Activated T-cell treated with anti-CD3 and anti-CD28 coated beads, Interleukin-2, amount 50 U/mL, for 4 hours (primary cell): Measurements from ENCODE around the gene ATRX. TPM values are rescaled to one million over a fixed set of nuclear protein-coding genes. Genes with fewer than 3 reads are reported as not detected.
"Not testable (repeated sequence)": the region's sequence is repeated elsewhere in the genome, so short reads cannot be mapped to it uniquely, and the experiment has no call there.

ENCODE experiments used
- ATAC-seq, 2 donors: fragments of 200-7000 bp; cut with Tn5 transposase; one replicate each; pipeline ENCODE4 v1.10.0; 2021
- DNase-seq: peaks from one replicate; pipeline ENCODE4 v3.0.0-alpha.2; 2020
- H3K27me3 Mint-ChIP-seq: one replicate; pipeline ENCODE4 v1.8.0; 2021; ENCODE audit warnings: low read depth, mixed read lengths
- H3K36me3 Mint-ChIP-seq: one replicate; pipeline ENCODE4 v1.8.0; 2022; ENCODE audit warnings: mixed read lengths; ENCODE audit not compliant: insufficient read depth
- H3K4me1 Mint-ChIP-seq: one replicate; pipeline ENCODE4 v1.8.0; 2021; ENCODE audit warnings: low read depth, mixed read lengths
- H3K4me3 Mint-ChIP-seq: one replicate; pipeline ENCODE4 v1.8.0; 2021; ENCODE audit warnings: mild to moderate bottlenecking, moderate library complexity, mixed read lengths
- H3K9me3 Mint-ChIP-seq: one replicate; pipeline ENCODE4 v1.8.0; 2021; ENCODE audit warnings: mixed read lengths
- total RNA-seq, 3 donors: library from RNA; stranded (reverse); gene quantifications; one replicate each; pipeline ENCODE4 v1.2.1, GENCODE V29; 2021

Gene ATRX
- total RNA-seq, 3 donors from 2014 or later, result 43.9 to 49.2 (median 45.2) TPM

DNA sequence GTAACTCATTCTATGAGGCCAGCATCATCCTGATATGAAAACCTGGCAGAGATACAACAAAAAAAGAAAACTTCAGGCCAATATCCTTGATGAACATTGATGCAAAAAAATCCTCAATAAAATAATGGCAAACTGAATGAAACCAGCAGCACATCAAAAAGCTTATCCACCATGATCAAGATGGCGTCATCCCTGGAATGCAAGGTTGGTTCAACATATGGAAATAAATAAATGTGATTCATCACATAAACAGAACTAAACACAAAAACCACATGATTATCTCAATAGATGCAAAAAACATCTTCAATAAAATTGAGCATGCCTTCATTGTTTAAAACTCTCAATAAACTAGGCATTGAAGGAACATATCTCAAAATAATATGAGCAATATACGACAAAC lies 254.8 kb downstream of the ATRX start:
- not testable (repeated sequence) for H3K9me3 Mint-ChIP-seq, DNase-seq, H3K4me3 Mint-ChIP-seq, ATAC-seq, H3K27me3 Mint-ChIP-seq
- Mint-ChIP-seq H3K4me1 (peaks cover 17% of the 10 kb centered on the region), H3K36me3 (peaks cover 37% of the 10 kb centered on the region)

DNA sequence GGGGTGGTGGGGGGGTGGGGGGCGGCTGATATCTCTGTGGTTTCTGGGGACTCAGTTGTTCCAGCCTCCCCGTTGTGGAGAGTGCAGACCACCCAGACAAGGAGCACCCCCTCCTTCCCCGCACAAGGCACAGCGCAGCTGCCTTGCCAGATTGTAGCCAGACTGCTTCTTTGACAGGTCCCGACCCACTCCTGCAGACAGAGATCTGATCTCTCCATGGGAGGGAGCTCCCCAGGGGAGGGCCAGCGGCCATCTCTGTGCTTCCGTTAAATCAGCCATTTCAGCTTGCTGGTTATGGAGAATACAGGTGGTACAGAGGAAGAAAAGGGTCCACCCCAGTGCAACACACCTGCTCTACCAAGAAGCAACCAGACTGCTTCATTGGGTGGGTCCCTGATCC lies 258.0 kb downstream of the ATRX start:
- Mint-ChIP-seq H3K9me3 (peaks cover 6% of the 10 kb centered on the region), H3K4me3 (no peak overlapping the region), H3K4me1 (peaks cover 17% of the 10 kb centered on the region), H3K27me3 (no peaks in the 10 kb centered on the region), H3K36me3 (peaks cover 36% of the 10 kb centered on the region)
- DNase-seq (no peak), ATAC-seq (no peak)

DNA sequence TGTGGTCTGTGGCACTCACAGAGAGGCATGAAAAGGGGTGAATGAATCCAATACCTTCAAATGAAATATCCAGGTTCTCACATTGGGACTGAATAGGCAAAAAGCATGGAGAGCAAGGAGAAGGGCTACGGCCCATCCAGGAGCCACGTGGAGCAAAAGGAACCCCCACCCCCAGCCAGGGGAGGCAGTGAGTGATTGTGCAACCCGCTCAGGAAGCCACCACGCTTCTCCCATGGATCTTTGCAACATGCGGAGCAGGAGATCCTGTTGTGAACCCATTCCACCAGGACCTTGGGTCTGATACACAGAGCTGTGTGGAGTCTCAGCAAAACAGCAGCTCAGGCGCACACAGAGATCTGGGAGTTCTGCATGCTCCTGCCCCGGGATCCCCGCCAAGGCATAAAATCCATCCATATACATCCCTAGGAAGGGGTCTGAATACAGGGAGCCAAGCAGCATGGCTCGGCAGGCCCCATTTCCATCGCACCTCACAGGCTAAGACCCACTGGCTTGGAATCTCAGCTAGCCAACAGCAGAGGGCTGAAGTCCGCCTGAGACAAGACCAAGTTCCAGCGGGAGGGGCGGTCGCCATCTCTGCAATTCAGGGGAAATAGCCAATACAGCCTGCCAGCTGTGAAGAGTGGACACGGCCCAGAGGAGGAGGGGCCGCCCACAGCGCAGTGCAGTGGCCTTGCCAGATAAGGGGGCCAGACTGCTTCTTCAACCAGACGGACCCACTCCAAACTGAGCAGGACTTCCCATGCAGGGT lies 258.6 kb downstream of the ATRX start:
- ATAC-seq (no peak), DNase-seq (no peak)
- Mint-ChIP-seq H3K4me3 (no peak overlapping the region), H3K9me3 (peaks cover 6% of the 10 kb centered on the region), H3K36me3 (peaks cover 33% of the 10 kb centered on the region), H3K4me1 (peaks cover 17% of the 10 kb centered on the region), H3K27me3 (no peaks in the 10 kb centered on the region)

DNA sequence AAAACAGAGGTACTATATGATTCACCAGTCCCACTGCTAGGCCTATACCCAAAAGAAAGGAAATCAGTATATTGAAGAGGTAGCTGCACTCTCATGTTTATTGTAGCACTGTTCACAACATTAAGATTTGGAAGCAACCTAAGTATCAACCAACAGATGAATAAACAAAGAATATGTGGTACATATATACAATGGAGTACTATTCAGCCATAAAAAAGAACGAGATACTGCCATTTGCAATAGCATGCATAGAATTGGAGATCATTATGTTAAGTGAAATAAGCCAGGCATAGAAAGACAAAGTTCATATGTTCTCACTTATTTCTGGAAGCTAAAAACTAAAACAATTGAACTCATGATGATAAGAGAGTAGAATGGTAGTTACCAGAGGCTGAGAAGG lies 266.3 kb downstream of the ATRX start:
- ATAC-seq, result no peak
- Mint-ChIP-seq H3K27me3 (no peaks in the 10 kb centered on the region), H3K4me1 (no peaks in the 10 kb centered on the region), H3K9me3 (peaks cover 6% of the 10 kb centered on the region), H3K4me3 (no peak overlapping the region), H3K36me3 (peaks cover 50% of the 10 kb centered on the region)
- no peak for DNase-seq

DNA sequence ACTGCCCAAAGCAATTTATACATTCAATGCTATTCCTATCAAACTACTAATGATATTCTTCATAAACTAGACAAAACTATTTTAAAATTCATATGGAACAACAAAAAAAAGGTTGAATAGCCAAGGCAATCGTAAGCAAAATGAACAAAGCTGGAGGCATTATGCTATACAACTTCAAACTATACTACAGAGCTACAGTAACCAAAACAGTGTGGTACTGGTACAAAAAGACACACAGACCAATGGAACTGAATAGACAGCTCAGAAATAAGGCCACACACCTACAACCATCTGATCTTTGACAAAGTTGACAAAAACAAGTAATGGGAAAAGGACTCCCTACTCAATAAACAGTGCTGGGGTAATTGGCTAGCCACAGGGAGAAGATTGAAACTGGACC lies 271.8 kb downstream of the ATRX start:
- H3K36me3 Mint-ChIP-seq, result peaks cover 55% of the 10 kb centered on the region
- H3K4me1 Mint-ChIP-seq, result no peaks in the 10 kb centered on the region
- H3K27me3 Mint-ChIP-seq, result no peaks in the 10 kb centered on the region
- H3K4me3 Mint-ChIP-seq, result no peak overlapping the region
- no peaks in the 10 kb centered on the region for H3K9me3 Mint-ChIP-seq
- DNase-seq, result no peak
- ATAC-seq, result no peak

DNA sequence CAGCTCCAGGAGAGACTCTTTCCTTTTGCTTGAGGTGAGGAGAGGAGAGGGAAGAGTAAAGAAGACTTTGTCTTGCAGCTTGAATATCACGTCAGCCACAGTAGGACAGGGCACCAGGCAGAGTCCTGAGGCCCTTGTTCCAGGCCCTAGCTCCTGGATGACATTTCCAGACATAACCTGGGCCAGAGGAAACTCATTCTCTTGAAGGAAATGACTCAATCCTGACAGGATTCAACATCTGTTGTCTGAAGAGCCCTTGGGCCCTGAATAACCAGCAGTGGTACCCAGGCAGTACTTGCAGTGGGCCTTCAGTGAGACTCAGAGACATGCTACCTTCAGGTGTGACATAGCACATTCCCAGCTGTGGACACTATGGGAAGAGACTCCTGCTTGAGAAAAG lies 276.0 kb downstream of the ATRX start:
- ATAC-seq, result no peak
- peaks cover 30% of the 10 kb centered on the region for H3K36me3 Mint-ChIP-seq
- no peak for DNase-seq
- no peaks in the 10 kb centered on the region for H3K27me3 Mint-ChIP-seq
- H3K4me1 Mint-ChIP-seq, result no peaks in the 10 kb centered on the region
- H3K4me3 Mint-ChIP-seq, result no peak overlapping the region
- H3K9me3 Mint-ChIP-seq, result no peaks in the 10 kb centered on the region

DNA sequence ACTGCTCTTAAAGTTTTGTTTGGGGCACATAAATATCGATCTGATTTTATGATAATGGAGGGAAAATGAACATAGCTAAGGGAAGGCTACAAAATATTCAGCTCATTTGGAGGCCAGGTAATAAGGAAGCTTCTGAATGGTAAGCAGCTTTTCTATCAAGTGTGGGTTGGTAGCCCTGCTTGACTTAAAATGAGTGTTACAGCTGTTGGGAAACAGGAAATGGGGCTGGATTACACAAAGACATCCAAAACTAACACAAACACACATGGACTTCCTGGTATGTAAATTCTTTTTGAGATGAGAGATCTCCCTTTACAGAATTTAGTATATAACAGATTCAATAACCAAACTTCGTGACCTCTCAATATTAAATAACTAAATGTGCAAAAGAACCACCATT lies 280.8 kb downstream of the ATRX start:
- Mint-ChIP-seq H3K27me3 (no peaks in the 10 kb centered on the region), H3K36me3 (peaks cover 6% of the 10 kb centered on the region), H3K9me3 (no peaks in the 10 kb centered on the region), H3K4me1 (peaks cover 18% of the 10 kb centered on the region), H3K4me3 (no peak overlapping the region)
- ATAC-seq (no peak), DNase-seq (no peak)

DNA sequence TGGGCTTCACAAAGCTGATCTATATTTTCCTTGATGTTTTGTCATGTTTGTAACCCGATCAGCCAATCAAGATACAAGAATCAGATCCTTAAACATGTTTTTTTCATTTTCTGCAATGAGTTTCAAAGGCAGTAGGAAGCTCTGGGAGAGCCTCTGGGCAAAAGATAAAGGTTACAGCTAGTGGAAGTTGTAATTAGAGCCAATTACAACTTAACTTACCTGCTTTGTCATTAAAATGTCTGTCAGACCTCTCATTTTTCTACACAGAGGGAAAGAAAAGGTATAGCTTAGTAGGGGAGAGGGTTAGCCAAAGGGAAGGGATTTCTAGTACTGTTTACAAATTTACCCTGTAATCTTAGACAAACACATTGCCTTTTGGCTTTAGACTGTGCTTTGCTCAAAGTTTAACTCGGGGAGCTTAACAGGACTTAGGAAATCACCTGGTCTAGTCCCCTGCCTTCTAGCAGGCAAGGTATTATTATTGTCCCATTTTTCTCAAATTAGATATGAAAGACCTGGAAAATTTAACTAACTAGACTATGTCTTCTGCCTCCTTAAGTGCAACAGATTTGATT lies 283.0 kb downstream of the ATRX start:
- H3K9me3 Mint-ChIP-seq, result no peaks in the 10 kb centered on the region
- DNase-seq, result no peak
- no peak for ATAC-seq
- H3K4me3 Mint-ChIP-seq, result no peak overlapping the region
- no peaks in the 10 kb centered on the region for H3K27me3 Mint-ChIP-seq
- H3K4me1 Mint-ChIP-seq, result peaks cover 18% of the 10 kb centered on the region
- no peaks in the 10 kb centered on the region for H3K36me3 Mint-ChIP-seq

DNA sequence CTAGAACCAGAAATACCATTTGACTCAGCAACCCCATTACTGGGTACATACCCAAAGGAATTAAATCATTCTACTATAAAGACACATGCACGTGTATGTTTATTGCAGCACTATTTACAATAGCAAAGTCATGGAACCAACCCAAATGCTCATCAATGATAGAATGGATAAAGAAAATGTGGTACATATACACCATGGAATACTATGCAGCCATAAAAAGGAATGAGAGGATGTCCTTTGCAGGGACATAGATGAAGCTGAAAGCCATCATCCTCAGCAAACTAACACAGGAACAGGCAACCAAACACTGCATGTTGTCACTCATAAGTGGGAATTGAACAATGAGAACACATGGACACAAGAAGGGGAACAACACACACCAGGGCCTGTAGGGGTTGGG lies 285.9 kb downstream of the ATRX start:
- H3K36me3 Mint-ChIP-seq, H3K9me3 Mint-ChIP-seq, H3K27me3 Mint-ChIP-seq, DNase-seq, ATAC-seq, H3K4me3 Mint-ChIP-seq: not testable (repeated sequence)
- H3K4me1 Mint-ChIP-seq, result peaks cover 18% of the 10 kb centered on the region

DNA sequence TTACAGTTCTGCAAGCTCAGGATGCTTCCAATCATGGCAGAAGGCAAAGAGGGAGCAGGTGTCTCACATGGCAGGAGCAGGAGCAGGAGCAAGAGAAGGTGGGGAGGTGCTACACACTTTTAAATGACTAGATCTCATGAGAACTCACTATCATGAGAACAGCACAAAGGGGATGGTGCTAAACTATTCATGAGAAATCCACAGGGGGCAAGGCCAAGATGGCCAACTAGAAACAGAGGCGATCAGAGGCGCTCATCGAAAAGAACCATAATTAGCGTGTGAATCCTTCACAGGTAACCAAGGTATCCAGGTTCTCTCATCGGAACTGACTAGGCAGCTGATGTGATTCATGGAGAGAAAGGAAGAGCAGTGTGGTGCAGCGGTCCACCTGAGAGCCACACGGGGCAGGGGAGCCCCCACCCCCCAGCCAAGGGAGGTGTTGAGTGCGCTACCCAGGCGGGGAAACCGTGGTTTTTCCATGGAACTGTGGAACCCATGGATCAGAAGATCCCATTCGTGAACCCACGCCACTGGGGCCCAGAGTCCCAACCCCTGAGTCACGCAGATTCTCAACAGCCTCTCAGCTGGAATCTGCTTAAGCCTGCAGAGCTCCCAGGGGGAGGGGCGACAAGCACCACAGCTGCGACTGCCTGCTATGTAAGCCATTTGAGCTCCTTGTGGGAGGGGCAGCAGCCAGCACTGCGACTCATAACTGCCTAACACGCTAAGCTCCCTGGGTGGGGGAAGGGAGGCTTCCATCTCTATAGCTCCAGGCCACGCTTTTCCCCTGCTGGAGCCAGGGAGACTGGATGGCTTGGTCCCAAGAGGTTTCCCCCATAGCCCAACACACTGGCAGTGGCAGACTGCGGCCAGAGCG lies 292.1 kb downstream of the ATRX start:
- ATAC-seq (no peak), DNase-seq (no peak)
- H3K36me3 Mint-ChIP-seq, result no peaks in the 10 kb centered on the region
- no peaks in the 10 kb centered on the region for H3K9me3 Mint-ChIP-seq
- no peaks in the 10 kb centered on the region for H3K27me3 Mint-ChIP-seq
- H3K4me1 Mint-ChIP-seq, result no peaks in the 10 kb centered on the region
- H3K4me3 Mint-ChIP-seq, result no peak overlapping the region

DNA sequence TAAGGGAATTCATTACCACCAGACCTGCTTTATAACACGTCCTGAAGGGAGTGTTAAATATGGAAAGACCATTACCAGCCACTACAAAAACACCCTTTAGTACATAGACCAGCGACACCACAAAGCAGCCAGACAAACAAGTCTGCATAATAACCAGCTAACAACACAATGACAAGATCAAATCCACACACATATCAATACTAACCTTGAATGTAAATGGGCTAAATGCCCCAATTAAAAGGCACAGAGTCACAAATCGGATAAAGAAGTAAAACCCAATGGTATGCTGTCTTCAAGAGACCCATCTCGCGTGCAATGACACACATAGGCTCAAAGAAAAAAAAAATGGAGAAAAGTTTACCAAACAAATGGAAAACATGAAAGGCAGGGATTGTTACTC lies 302.0 kb downstream of the ATRX start:
- Mint-ChIP-seq H3K4me3 (no peak overlapping the region), H3K36me3 (peaks cover 1% of the 10 kb centered on the region), H3K9me3 (peaks cover 18% of the 10 kb centered on the region), H3K4me1 (no peaks in the 10 kb centered on the region), H3K27me3 (no peaks in the 10 kb centered on the region)
- ATAC-seq (no peak), DNase-seq (no peak)

DNA sequence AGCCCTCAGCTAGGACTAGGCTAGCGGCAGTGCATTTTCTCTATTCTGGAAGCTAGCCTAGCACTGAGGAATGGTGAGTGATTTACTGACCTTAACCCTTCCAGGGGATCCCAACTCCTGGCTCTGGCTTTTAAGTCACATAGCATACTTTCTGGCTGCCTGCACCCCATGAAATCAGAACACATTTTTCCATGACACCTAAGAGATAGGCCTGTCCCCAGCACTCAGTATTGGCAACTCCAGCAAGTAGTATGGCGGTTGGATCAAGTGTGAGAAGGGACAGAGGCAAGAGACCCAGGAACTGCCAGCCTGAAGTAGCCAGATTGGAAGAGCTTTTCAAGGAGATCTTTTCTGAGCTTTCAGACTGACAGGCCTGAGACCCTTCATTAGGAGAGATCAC lies 330.6 kb downstream of the ATRX start:
- Mint-ChIP-seq H3K4me3 (no peak overlapping the region), H3K36me3 (no peaks in the 10 kb centered on the region), H3K9me3 (no peaks in the 10 kb centered on the region), H3K27me3 (no peaks in the 10 kb centered on the region), H3K4me1 (no peaks in the 10 kb centered on the region)
- ATAC-seq (no peak), DNase-seq (no peak)
